NCI-H1694 treated with DMSO at 0.1 percent for 48 hours (cell line): ENCODE results near the gene HAAO.

Source experiments
- DNase-seq: peaks from one replicate; lab custom pipeline; 2025; lab: John Stamatoyannopoulos, UW

HAAO gene

GRCh38 chr2:42812899-42813479 lies 20.6 kb upstream of the HAAO start:
- DNase-seq: peak; percentile 22

GRCh38 chr2:42810971-42811811 lies 18.8 kb upstream of the HAAO start:
- peak; percentile 58 for DNase-seq

- peak; percentile 94 for DNase-seq
Measured at GRCh38 chr2:42810121-42810970, 18.0 kb upstream of the HAAO start.

- DNase-seq: no peak
Measured at GRCh38 chr2:42809819-42810120, 17.4 kb upstream of the HAAO start.

GRCh38 chr2:42809131-42809818 lies 16.9 kb upstream of the HAAO start:
- DNase-seq: peak; percentile 53

- no peak for DNase-seq
Measured at GRCh38 chr2:42808301-42808700, 15.9 kb upstream of the HAAO start.

GRCh38 chr2:42806786-42807185 lies 14.4 kb upstream of the HAAO start:
- DNase-seq: no peak

GRCh38 chr2:42804891-42805290 lies 12.5 kb upstream of the HAAO start:
- DNase-seq: no peak

- no peak for DNase-seq
Measured at GRCh38 chr2:42804338-42804737, 12.0 kb upstream of the HAAO start.

GRCh38 chr2:42802150-42802549 lies 9.8 kb upstream of the HAAO start:
- no peak for DNase-seq

- no peak for DNase-seq
Measured at GRCh38 chr2:42801381-42801780, 9.0 kb upstream of the HAAO start.

- DNase-seq: no peak
Measured at GRCh38 chr2:42800981-42801380, 8.6 kb upstream of the HAAO start.

GRCh38 chr2:42800461-42800962 lies 8.1 kb upstream of the HAAO start:
- no peak for DNase-seq

- DNase-seq: no peak
Measured at GRCh38 chr2:42799881-42800280, 7.5 kb upstream of the HAAO start.

GRCh38 chr2:42797281-42797680 lies 4.9 kb upstream of the HAAO start:
- no peak for DNase-seq

- DNase-seq: no peak
Measured at GRCh38 chr2:42796427-42797248, 4.3 kb upstream of the HAAO start.

- no peak for DNase-seq
Measured at GRCh38 chr2:42795841-42796301, 3.5 kb upstream of the HAAO start.

- no peak for DNase-seq
Measured at GRCh38 chr2:42795275-42795674, 2.9 kb upstream of the HAAO start.

GRCh38 chr2:42794271-42795046 lies 2.1 kb upstream of the HAAO start:
- DNase-seq: no peak
